SK-N-SH (cell line): ENCODE data around the gene UPF2. TPM values are rescaled to one million over a fixed set of nuclear protein-coding genes. Genes with fewer than 3 reads are reported as not detected.

Experiments
- CTCF ChIA-PET: fragments of 300-600, 350-600 bp; formaldehyde crosslinking; extraction: SDS; loops from one replicate; lab custom pipeline; 2021; lab: Yijun Ruan, JAX
- POLR2A ChIA-PET: fragments of 350-600 bp; sonication (Branson Sonifier 250); formaldehyde crosslinking; extraction: SDS; loops from one replicate; lab custom pipeline; 2020; ENCODE audit warnings: antibody characterized with exemption, inconsistent platforms; lab: Yijun Ruan, JAX
- DNase-seq: peaks from one replicate; pipeline ENCODE4 v3.0.0; 2012
- H2AFZ ChIP-seq: fragments of 200-600 bp; sonication (generic); 2 replicates; pipeline ENCODE4 v1.8.1; 2016; ENCODE audit warnings: antibody characterized with exemption, mild to moderate bottlenecking, low read depth
- H3F3A ChIP-seq: fragments of 200-600 bp; sonication (generic); replicated peaks from 2 replicates; pipeline ENCODE3; 2016; ENCODE audit warnings: antibody characterized with exemption, mild to moderate bottlenecking; ENCODE audit not compliant: insufficient read depth
- H3K27ac ChIP-seq, 2 experiments: fragments of 200-500 bp in 1 of 2; fragments of 200-600 bp in 1 of 2; sonication (Bioruptor generic) in 1 of 2; sonication (generic), shearing (Covaris generic) in 1 of 2; 2 replicates each; pipeline versions ENCODE4 v1.5.1 to v1.6.1; 2014 to 2016; ENCODE audit warnings: low read depth in 2 of 2, inconsistent platforms in 1 of 2, low read length in 1 of 2, mild to moderate bottlenecking in 1 of 2, mixed read lengths in 1 of 2
- H3K27me3 ChIP-seq: fragments of 200-600 bp; sonication (generic), shearing (Covaris generic); 2 replicates; pipeline ENCODE4 v1.6.1; 2016; ENCODE audit warnings: mixed run types; ENCODE audit not compliant: insufficient read depth
- H3K36me3 ChIP-seq, 2 experiments: fragments of 200-500 bp in 1 of 2; fragments of 200-600 bp in 1 of 2; sonication (Bioruptor generic) in 1 of 2; sonication (generic) in 1 of 2; replicated peaks in 1 of 2; 2 replicates each; pipeline versions ENCODE3 to v1.5.1; 2014 to 2016; ENCODE audit warnings: low read length in 1 of 2, mild to moderate bottlenecking in 1 of 2; ENCODE audit not compliant: insufficient read depth in 2 of 2, control insufficient read depth in 1 of 2
- H3K4me1 ChIP-seq, 2 experiments: fragments of 200-500 bp in 1 of 2; fragments of 200-600 bp in 1 of 2; sonication (Bioruptor generic) in 1 of 2; sonication (generic), shearing (Covaris generic) in 1 of 2; 2 replicates each; pipeline versions ENCODE4 v1.5.1 to v1.6.1; 2014 to 2016; ENCODE audit warnings: low read depth in 1 of 2, low read length in 1 of 2, mixed run types in 1 of 2; ENCODE audit not compliant: insufficient read depth in 2 of 2, control insufficient read depth in 1 of 2
- H3K4me2 ChIP-seq: fragments of 200-600 bp; sonication (generic), shearing (Covaris generic); 2 replicates; pipeline ENCODE4 v1.6.1; 2017; ENCODE audit warnings: mixed run types
- H3K4me3 ChIP-seq, 2 experiments: fragments of 200-500 bp in 1 of 2; fragments of 200-600 bp in 1 of 2; sonication (Bioruptor generic) in 1 of 2; sonication (generic), shearing (Covaris generic) in 1 of 2; 2 replicates each; pipeline versions ENCODE4 v1.5.1 to v1.8.1; 2014 to 2016; ENCODE audit warnings: low read depth in 2 of 2, inconsistent platforms in 1 of 2, low read length in 1 of 2, mild to moderate bottlenecking in 1 of 2, mixed read lengths in 1 of 2, moderate library complexity in 1 of 2
- H3K79me2 ChIP-seq: fragments of 200-600 bp; sonication (generic); 2 replicates; pipeline ENCODE4 v1.8.1; 2017; ENCODE audit warnings: mild to moderate bottlenecking; ENCODE audit not compliant: insufficient read depth
- H3K9ac ChIP-seq: fragments of 200-600 bp; sonication (generic); 2 replicates; pipeline ENCODE4 v1.6.1; 2017; ENCODE audit warnings: mixed run types
- H3K9me2 ChIP-seq: fragments of 200-600 bp; sonication (generic); 2 replicates; pipeline ENCODE4 v1.6.1; 2017; ENCODE audit warnings: mixed run types
- H3K9me3 ChIP-seq: fragments of 200-600 bp; sonication (generic); 2 replicates; pipeline ENCODE4 v1.6.1; 2017; ENCODE audit warnings: mixed run types, mild to moderate bottlenecking, moderate library complexity
- H4K20me1 ChIP-seq: fragments of 200-600 bp; sonication (generic); 2 replicates; pipeline ENCODE4 v1.6.1; 2017; ENCODE audit warnings: mild to moderate bottlenecking, mixed run types; ENCODE audit not compliant: insufficient read depth
- CTCF ChIP-seq: fragments of 200-600 bp; sonication (generic); IDR thresholded peaks from 2 replicates; pipeline ENCODE4 v1.6.1; 2017; ENCODE audit warnings: antibody characterized with exemption, mild to moderate bottlenecking, moderate library complexity
- EP300 ChIP-seq, 2 experiments: IDR thresholded peaks; 2 replicates each; pipeline versions ENCODE4 v1.4.0 to v1.6.1; 2012; ENCODE audit warnings: borderline replicate concordance in 1 of 2, low read depth in 1 of 2, low read length in 1 of 2
- EZH2phosphoT487 ChIP-seq: fragments of 200-600 bp; sonication (generic); IDR thresholded peaks from 2 replicates; pipeline ENCODE4 v1.6.1; 2017; ENCODE audit warnings: low read depth, mixed run types, mild to moderate bottlenecking, antibody characterized with exemption, moderate library complexity, borderline replicate concordance
- NFIC ChIP-seq: IDR thresholded peaks from 2 replicates; pipeline ENCODE4 v1.4.0; 2012; ENCODE audit warnings: borderline replicate concordance
- NRF1 ChIP-seq: IDR thresholded peaks from 2 replicates; pipeline ENCODE4 v1.6.1; 2012; ENCODE audit warnings: low read depth, mild to moderate bottlenecking, low read length
- POLR2AphosphoS5 ChIP-seq: IDR thresholded peaks from 2 replicates; pipeline ENCODE4 v1.6.1; 2012; ENCODE audit warnings: low read depth, low read length
- RCOR1 ChIP-seq: fragments of 150-350 bp; IDR thresholded peaks from 2 replicates; pipeline ENCODE4 v1.6.1; 2017; ENCODE audit warnings: antibody characterized with exemption, low read length
- REST ChIP-seq: IDR thresholded peaks from 2 replicates; pipeline ENCODE4 v1.6.1; 2012; ENCODE audit warnings: mild to moderate bottlenecking, low read depth, low read length, moderate library complexity
- RFX5 ChIP-seq: IDR thresholded peaks from 2 replicates; pipeline ENCODE4 v1.6.1; 2012; ENCODE audit warnings: mild to moderate bottlenecking, improper control_type of control experiment, low read length
- SMC3 ChIP-seq: IDR thresholded peaks from 2 replicates; pipeline ENCODE4 v1.6.1; 2012; ENCODE audit warnings: low read depth, low read length, improper control_type of control experiment
- TEAD4 ChIP-seq: IDR thresholded peaks from 2 replicates; pipeline ENCODE4 v1.4.0; 2012; ENCODE audit warnings: mild to moderate bottlenecking, borderline replicate concordance; ENCODE audit not compliant: insufficient read depth
- USF1 ChIP-seq: IDR thresholded peaks from 2 replicates; pipeline ENCODE4 v1.4.0; 2012; ENCODE audit warnings: low read depth, borderline replicate concordance
- YY1 ChIP-seq: IDR thresholded peaks from 2 replicates; pipeline ENCODE4 v1.4.0; 2012; ENCODE audit warnings: low read depth, mild to moderate bottlenecking
- WGBS: methylation state at CpG from one replicate; pipeline ENCODE4 v1.1.6; 2017; ENCODE audit warnings: low lambda C conversion rate; 5-methylcytosine and 5-hydroxymethylcytosine counted together
- polyA plus RNA-seq, 3 experiments: library from polyadenylated mRNA; depleted of rRNA; stranded (reverse); fragments of >200 nt; gene quantifications; 2 replicates each; pipeline ENCODE4 v1.2.3, GENCODE V29; 2012

The UPF2 gene
- polyA plus RNA-seq, 1 of the 3 experiments (the other 2 are of a cell fraction) = 4.7 TPM

- ChIA-PET POLR2A (no interaction called here), CTCF (interaction anchor here (1.0 to 1.1 kb wide), 2 partner anchors 35 to 132 kb away, joined by 3 to 4 read pairs; no protein-coding TSS in a partner anchor)
- Histone ChIP-seq H3K79me2 (no peaks in the 10 kb centered on the region), H3K4me3 (no peak overlapping the region), H3K9me2 (no peaks in the 10 kb centered on the region), H2AFZ (no peak overlapping the region), H3K9me3 (no peaks in the 10 kb centered on the region), H3K27ac (no peak overlapping the region), H3F3A (no peaks in the 10 kb centered on the region), H3K27me3 (no peaks in the 10 kb centered on the region), H3K9ac (no peak overlapping the region), H3K36me3 (peaks cover 49 to 59% of the 10 kb centered on the region in 2 experiments), H3K4me1 (no peaks in the 10 kb centered on the region), H3K4me2 (no peak overlapping the region)
- 95% methylated on average over 5 of the region's 5 CpGs for WGBS
- DNase-seq = no peak
- TF ChIP-seq NRF1 (no peak), SMC3 (no peak), POLR2AphosphoS5 (no peak), NFIC (no peak), EP300 (IDR thresholded peaks at IDR 0.05; ENCODE audit: borderline replicate concordance in 1 of 2, low read depth in 1 of 2, low read length in 1 of 2) (no peak), RFX5 (no peak), EZH2phosphoT487 (no peak), CTCF (no peak), YY1 (no peak), REST (no peak), USF1 (no peak), TEAD4 (no peak), RCOR1 (no peak)
- TF ChIP-seq, all 33 proteins: peak for 0
- H4K20me1 ChIP-seq = no peaks in the 10 kb centered on the region
Observed at GRCh38 chr10:11951695-11952094, 90.9 kb downstream of the UPF2 start.
